ENCODE measurements around the gene GATAD2B. TPM values are rescaled to one million over a fixed set of nuclear protein-coding genes. Genes with fewer than 3 reads are reported as not detected.

The GATAD2B gene
- total and polyA plus RNA-seq, 8 donors: 2.7 to 26.3 (median 16.0) TPM

DNA sequence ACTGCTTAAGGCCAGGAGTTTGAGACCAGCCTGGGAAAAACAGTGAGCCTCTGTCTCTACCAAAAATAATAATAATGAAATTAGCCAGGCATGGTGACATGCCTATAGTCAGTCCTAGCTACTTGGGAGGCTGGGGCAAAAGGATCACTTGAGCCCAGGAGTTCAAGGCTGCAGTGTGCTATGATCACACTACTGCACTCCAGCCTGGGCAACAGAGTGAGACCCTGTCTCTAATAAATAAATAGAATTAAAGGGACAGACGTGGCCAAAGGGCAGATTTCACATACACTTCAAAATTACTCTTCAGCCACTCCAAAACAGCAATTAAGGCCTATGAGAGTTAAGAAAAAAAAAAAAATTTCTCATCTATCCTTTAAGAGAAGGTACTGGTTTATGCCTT, 45.7 kb downstream of the GATAD2B start:
- Histone ChIP-seq H3K27me3 (no peaks in the 10 kb centered on the region), H3K4me1 (peaks cover 21 to 56% (median 32%) of the 10 kb centered on the region in 4 donors), H3K4me3 (no peak overlapping the region), H3K9me3 (no peaks in the 10 kb centered on the region), H3K36me3 (peaks cover 0 to 6% (median 2%) of the 10 kb centered on the region in 4 donors), H3K27ac (no peak overlapping the region)
- WGBS, 5 donors: 71 to 88% (median 82%) methylated on average over 1 of the region's 1 CpG
- intact Hi-C loops (cut with DNase I; ENCODE audit: low total_unique reads): no loop called here
- TF ChIP-seq EP300 (IDR thresholded peaks at IDR 0.05) (no peak), POLR2A (IDR thresholded peaks at IDR 0.05) (no peak), POLR2AphosphoS5 (IDR thresholded peaks at IDR 0.05) (no peak)
- TF ChIP-seq, protein P1, sequence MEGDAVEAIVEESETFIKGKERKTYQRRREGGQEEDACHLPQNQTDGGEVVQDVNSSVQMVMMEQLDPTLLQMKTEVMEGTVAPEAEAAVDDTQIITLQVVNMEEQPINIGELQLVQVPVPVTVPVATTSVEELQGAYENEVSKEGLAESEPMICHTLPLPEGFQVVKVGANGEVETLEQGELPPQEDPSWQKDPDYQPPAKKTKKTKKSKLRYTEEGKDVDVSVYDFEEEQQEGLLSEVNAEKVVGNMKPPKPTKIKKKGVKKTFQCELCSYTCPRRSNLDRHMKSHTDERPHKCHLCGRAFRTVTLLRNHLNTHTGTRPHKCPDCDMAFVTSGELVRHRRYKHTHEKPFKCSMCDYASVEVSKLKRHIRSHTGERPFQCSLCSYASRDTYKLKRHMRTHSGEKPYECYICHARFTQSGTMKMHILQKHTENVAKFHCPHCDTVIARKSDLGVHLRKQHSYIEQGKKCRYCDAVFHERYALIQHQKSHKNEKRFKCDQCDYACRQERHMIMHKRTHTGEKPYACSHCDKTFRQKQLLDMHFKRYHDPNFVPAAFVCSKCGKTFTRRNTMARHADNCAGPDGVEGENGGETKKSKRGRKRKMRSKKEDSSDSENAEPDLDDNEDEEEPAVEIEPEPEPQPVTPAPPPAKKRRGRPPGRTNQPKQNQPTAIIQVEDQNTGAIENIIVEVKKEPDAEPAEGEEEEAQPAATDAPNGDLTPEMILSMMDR (IDR thresholded peaks at IDR 0.05): no peak
- DNase-seq: no peak

DNA sequence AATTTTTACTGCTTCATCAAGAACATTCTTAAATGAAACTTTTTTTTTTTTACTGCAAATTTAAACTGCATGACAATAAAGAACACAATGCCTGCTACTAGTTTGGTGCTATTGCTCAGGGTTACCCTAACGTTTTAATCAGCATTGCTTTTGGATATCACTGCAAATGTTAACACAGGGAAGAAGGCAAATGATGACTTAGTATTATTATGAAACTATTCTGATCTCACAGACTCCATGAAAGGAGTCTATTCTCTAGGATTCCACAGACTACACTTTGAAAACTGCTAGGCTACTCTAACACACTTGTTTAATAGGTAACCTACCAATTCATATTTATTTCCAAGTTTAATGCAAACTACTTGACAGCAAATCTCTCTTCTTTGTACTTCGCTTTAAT, 49.8 kb downstream of the GATAD2B start:
- 56 to 73% (median 63%) methylated on average over 2 of the region's 2 CpGs for WGBS, 5 donors
- peaks cover 4 to 37% (median 19%) of the 10 kb centered on the region in 4 donors for H3K4me1 ChIP-seq
- TF ChIP-seq, protein P1 (IDR thresholded peaks at IDR 0.05): no peak
- H3K4me3 ChIP-seq: no peak overlapping the region
- no peaks in the 10 kb centered on the region for H3K9me3 ChIP-seq
- peaks cover 0 to 13% (median 5%) of the 10 kb centered on the region in 4 donors for H3K36me3 ChIP-seq
- intact Hi-C loops (cut with DNase I; ENCODE audit: low total_unique reads): no loop called here
- H3K27me3 ChIP-seq: no peaks in the 10 kb centered on the region
- DNase-seq: no peak
- H3K27ac ChIP-seq: no peak overlapping the region

DNA sequence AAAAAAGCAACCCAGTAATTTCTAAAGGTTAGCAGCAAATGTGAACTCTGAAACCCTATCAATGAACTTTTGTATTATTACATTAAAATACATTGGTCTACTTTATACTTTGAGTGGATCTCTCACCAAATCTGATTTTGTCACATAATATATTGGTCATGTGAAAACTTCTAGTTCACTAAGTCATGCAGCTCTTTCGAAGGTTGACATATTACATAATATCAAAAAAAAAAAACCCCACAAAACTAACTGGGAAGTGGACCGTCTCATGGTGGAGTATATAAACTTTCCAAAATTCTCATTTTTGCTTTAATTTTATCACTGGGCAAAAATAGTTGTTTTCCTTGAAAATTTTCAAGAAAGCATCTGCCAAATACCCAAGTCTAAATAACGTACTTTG, 50.4 kb downstream of the GATAD2B start:
- DNase-seq: no peak
- 77 to 85% (median 80%) methylated on average over 3 of the region's 3 CpGs for WGBS, 5 donors
- Histone ChIP-seq H3K36me3 (peaks cover 0 to 13% (median 5%) of the 10 kb centered on the region in 4 donors), H3K27me3 (no peaks in the 10 kb centered on the region), H3K9me3 (no peaks in the 10 kb centered on the region), H3K27ac (no peak overlapping the region), H3K4me3 (no peak overlapping the region), H3K4me1 (peaks cover 4 to 37% (median 20%) of the 10 kb centered on the region in 4 donors)
- TF ChIP-seq POLR2A (IDR thresholded peaks at IDR 0.05) (no peak), POLR2AphosphoS5 (IDR thresholded peaks at IDR 0.05) (no peak), EP300 (IDR thresholded peaks at IDR 0.05) (no peak)
- TF ChIP-seq, protein P1 (IDR thresholded peaks at IDR 0.05): no peak
- intact Hi-C loops (cut with DNase I; ENCODE audit: low total_unique reads): no loop called here

DNA sequence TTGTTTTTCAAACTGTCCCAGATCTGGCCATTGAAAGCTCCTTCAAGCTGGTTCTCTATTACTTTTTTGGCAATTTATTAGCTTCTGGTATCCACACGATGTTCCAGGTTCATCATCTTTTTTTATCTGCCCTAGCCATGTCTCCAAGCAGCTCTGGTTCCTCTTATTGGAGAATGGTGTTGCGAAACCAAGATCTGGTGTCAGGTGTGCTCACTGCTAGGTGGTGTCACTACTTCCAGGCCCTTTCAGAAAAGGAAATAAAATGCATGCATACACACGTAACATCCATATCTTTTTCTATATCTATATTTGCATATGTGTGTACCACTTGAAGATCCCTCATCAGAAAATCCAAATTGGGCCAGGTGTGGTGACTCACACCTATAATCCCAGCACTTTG, 53.3 kb downstream of the GATAD2B start:
- Histone ChIP-seq H3K36me3 (peaks cover 0 to 9% (median 4%) of the 10 kb centered on the region in 4 donors), H3K9me3 (no peaks in the 10 kb centered on the region), H3K4me1 (peaks cover 12 to 50% (median 27%) of the 10 kb centered on the region in 4 donors), H3K4me3 (no peak overlapping the region), H3K27ac (no peak overlapping the region), H3K27me3 (no peaks in the 10 kb centered on the region)
- no peak for DNase-seq
- TF ChIP-seq EP300 (IDR thresholded peaks at IDR 0.05) (no peak), POLR2AphosphoS5 (IDR thresholded peaks at IDR 0.05) (no peak)
- intact Hi-C loops (cut with DNase I; ENCODE audit: low total_unique reads): no loop called here
- WGBS, 5 donors: 90 to 95% (median 91%) methylated on average over 3 of the region's 3 CpGs

DNA sequence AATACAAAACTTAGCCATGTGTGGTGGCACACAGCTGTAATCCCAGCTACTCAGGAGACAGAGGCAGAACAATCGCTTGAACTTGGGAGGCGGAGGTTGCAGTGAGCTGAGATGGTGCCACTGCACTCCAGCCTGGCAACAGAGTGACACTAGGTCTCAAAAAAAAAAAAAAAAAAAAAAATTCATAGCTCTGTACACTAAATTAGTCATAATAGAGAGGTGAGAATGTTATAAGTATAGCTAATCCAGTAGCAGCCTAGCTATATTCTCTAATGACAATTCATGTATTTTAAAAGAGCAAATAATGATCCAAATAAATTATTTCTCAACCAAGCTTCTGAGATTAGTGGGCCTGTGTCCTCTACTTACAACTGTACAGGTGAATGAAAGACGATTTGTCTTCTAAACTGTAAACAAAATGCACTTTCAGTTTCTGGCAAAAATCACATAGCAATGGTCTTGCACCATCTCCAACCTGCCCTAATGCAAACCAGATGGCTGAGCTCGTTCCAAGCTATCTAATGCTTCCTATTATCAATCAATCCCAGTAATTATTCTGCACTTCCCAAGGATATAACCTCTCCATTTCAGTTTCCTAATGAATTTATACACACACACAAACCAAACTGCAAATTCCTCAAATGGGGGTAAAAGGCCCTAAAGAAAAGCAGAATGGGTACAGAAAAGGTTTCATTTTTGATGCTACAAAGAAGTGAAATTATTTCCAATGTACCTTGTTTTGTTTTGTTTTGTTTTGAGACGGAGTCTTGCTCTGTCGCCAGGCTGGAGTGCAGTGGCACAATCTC, 56.5 kb downstream of the GATAD2B start:
- peak in 1 of 2 donors; percentile 51 for DNase-seq
- peaks cover 0 to 7% (median 2%) of the 10 kb centered on the region in 4 donors for H3K36me3 ChIP-seq
- TF ChIP-seq POLR2A (IDR thresholded peaks at IDR 0.05) (no peak), POLR2AphosphoS5 (IDR thresholded peaks at IDR 0.05) (no peak), EP300 (IDR thresholded peaks at IDR 0.05) (no peak)
- TF ChIP-seq, protein P1 (IDR thresholded peaks at IDR 0.05): no peak
- H3K9me3 ChIP-seq: no peaks in the 10 kb centered on the region
- peak overlapping the region in 1 of 5 donors; percentile 41 for H3K27ac ChIP-seq
- peaks cover 8 to 28% (median 18%) of the 10 kb centered on the region in 4 donors for H3K4me1 ChIP-seq
- no peak overlapping the region for H3K4me3 ChIP-seq
- no peaks in the 10 kb centered on the region for H3K27me3 ChIP-seq
- 61 to 65% (median 64%) methylated on average over 6 of the region's 6 CpGs for WGBS, 5 donors
- intact Hi-C loops (cut with DNase I; ENCODE audit: low total_unique reads): no loop called here

Measured in stomach (tissue), 9 donors.